ENCODE measurements around the gene SLC25A12. TPM values are rescaled to one million over a fixed set of nuclear protein-coding genes. Genes with fewer than 3 reads are reported as not detected.

Gene SLC25A12
- total and polyA plus RNA-seq, 2 donors (not counting 1 experiment from before 2014, with no cell fraction given), result 10.0 to 21.0 TPM

DNA sequence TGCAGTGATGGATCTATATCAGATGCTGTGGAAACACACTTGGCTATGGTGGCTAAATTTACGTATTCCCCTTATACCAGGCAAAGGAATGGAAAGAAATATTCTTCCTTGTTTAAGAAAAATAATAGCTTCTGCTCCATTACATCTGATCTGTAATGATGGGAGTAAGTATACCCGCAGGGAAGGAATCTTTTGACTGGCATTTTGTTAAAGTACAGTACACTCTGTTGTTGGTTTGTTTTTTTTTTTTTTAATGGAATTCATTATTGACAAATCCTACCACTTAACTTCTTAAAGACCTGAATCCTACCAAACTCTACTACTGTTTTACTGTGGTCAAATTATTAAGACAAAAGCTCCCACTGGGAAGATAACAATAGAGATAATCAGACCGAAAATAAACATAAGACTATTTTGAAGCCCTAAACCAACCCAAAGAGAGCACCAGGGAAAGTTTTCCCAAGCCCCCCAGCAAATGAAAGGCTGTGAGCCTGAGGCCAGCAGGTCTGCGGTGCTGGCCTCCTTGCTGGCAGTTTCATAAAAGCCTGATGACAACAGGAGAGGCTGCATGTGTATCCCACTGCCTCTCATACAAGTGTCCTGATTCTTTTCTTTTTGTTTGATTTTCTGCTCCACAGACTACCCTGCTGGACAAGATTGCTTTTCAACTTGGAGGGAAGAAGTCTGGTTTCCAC lies 101.0 kb downstream of the SLC25A12 start:
- Histone ChIP-seq H3K4me2 (replicated peaks; ENCODE audit: low read depth, low read length, poor library complexity, severe bottlenecking) (no peak overlapping the region), H2AFZ (ENCODE audit: insufficient read depth, low read depth, low read length, poor library complexity, severe bottlenecking) (no peak overlapping the region), H3K27me3 (replicated peaks in 1 of 4; ENCODE audit: control extremely low read depth in 1 of 4, control insufficient read depth in 3 of 4, insufficient read depth in 4 of 4, low read length in 3 of 4) (no peaks in the 10 kb centered on the region), H3K36me3 (replicated peaks in 1 of 2; ENCODE audit: control extremely low read depth in 1 of 2, control insufficient read depth in 1 of 2, extremely low read depth in 1 of 2, insufficient read depth in 2 of 2, low read length in 1 of 2) (peaks cover 4 to 26% of the 10 kb centered on the region in 2 experiments), H3K9ac (ENCODE audit: low read length) (no peak overlapping the region), H3K9me3 (ENCODE audit: control extremely low read depth in 1 of 3, control insufficient read depth in 2 of 3, insufficient read depth in 1 of 3, low read length in 2 of 3) (no peaks in the 10 kb centered on the region), H3K79me2 (ENCODE audit: control insufficient read depth, insufficient read depth, low read length) (no peaks in the 10 kb centered on the region), H3K4me3 (ENCODE audit: control extremely low read depth in 1 of 5, extremely low read depth in 1 of 5, insufficient read depth in 1 of 5, low read depth in 2 of 5, low read length in 4 of 5) (no peak overlapping the region), H4K20me1 (ENCODE audit: control insufficient read depth, insufficient read depth, low read length, poor library complexity, severe bottlenecking) (no peaks in the 10 kb centered on the region), H3K4me1 (ENCODE audit: control insufficient read depth in 2 of 2, insufficient read depth in 2 of 2, low read length in 2 of 2) (no peaks in the 10 kb centered on the region), H3K27ac (ENCODE audit: low read length in 2 of 2) (no peak overlapping the region)
- POLR2A ChIA-PET, result no interaction called here
- no peak overlapping the region for H3K4me3 Mint-ChIP-seq
- no peak for ATAC-seq (ENCODE audit: low read depth)
- no peak for DNase-seq
- intact Hi-C loops (cut with micrococcal nuclease), result no loop called here
- 89% methylated on average over 1 of the region's 4 CpGs for WGBS (ENCODE audit: insufficient coverage)
- H3K27me3 Mint-ChIP-seq, result no peaks in the 10 kb centered on the region
- peaks cover 3% of the 10 kb centered on the region for H3K4me1 Mint-ChIP-seq
- CTCF ChIA-PET, result no interaction called here
- H3K9me3 Mint-ChIP-seq (ENCODE audit: insufficient read depth), result no peaks in the 10 kb centered on the region
- TF ChIP-seq EZH2 (IDR thresholded peaks at IDR 0.05; ENCODE audit: borderline replicate concordance, insufficient read depth, low read depth, low read length, poor library complexity, severe bottlenecking), result no peak
- TF ChIP-seq, protein P1, sequence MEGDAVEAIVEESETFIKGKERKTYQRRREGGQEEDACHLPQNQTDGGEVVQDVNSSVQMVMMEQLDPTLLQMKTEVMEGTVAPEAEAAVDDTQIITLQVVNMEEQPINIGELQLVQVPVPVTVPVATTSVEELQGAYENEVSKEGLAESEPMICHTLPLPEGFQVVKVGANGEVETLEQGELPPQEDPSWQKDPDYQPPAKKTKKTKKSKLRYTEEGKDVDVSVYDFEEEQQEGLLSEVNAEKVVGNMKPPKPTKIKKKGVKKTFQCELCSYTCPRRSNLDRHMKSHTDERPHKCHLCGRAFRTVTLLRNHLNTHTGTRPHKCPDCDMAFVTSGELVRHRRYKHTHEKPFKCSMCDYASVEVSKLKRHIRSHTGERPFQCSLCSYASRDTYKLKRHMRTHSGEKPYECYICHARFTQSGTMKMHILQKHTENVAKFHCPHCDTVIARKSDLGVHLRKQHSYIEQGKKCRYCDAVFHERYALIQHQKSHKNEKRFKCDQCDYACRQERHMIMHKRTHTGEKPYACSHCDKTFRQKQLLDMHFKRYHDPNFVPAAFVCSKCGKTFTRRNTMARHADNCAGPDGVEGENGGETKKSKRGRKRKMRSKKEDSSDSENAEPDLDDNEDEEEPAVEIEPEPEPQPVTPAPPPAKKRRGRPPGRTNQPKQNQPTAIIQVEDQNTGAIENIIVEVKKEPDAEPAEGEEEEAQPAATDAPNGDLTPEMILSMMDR (IDR thresholded peaks at IDR 0.05), result no peak
- no peak overlapping the region for H3K27ac Mint-ChIP-seq

DNA sequence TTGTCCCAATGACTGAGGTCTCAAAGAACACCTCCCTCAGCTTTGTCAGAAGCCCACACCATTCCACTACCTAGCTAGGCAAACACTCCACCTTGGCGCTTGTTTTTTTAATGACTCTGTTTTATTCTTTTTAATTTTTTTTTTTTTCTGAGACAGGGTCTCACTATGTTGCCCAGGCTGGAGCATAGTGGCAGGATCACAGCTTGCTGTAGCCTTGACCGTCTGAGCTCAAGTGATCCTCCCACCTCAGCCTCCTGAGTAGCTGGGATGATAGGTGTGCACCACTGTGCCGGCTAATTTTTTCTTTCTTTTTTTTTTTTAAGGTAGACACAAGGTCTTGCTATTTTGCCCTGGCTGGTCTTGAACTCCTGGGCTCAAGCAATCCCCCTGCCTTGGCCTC lies 101.9 kb downstream of the SLC25A12 start:
- Histone ChIP-seq H3K9ac (ENCODE audit: low read length) (no peak overlapping the region), H3K4me3 (ENCODE audit: control extremely low read depth in 1 of 5, extremely low read depth in 1 of 5, insufficient read depth in 1 of 5, low read depth in 2 of 5, low read length in 4 of 5) (no peak overlapping the region), H4K20me1 (ENCODE audit: control insufficient read depth, insufficient read depth, low read length, poor library complexity, severe bottlenecking) (no peaks in the 10 kb centered on the region), H3K4me1 (ENCODE audit: control insufficient read depth in 2 of 2, insufficient read depth in 2 of 2, low read length in 2 of 2) (no peaks in the 10 kb centered on the region), H2AFZ (ENCODE audit: insufficient read depth, low read depth, low read length, poor library complexity, severe bottlenecking) (no peak overlapping the region), H3K79me2 (ENCODE audit: control insufficient read depth, insufficient read depth, low read length) (no peaks in the 10 kb centered on the region), H3K9me3 (ENCODE audit: control extremely low read depth in 1 of 3, control insufficient read depth in 2 of 3, insufficient read depth in 1 of 3, low read length in 2 of 3) (no peaks in the 10 kb centered on the region), H3K36me3 (replicated peaks in 1 of 2; ENCODE audit: control extremely low read depth in 1 of 2, control insufficient read depth in 1 of 2, extremely low read depth in 1 of 2, insufficient read depth in 2 of 2, low read length in 1 of 2) (peaks cover 4 to 33% of the 10 kb centered on the region in 2 experiments), H3K27ac (ENCODE audit: low read length in 2 of 2) (no peak overlapping the region), H3K27me3 (replicated peaks in 1 of 4; ENCODE audit: control extremely low read depth in 1 of 4, control insufficient read depth in 3 of 4, insufficient read depth in 4 of 4, low read length in 3 of 4) (no peaks in the 10 kb centered on the region), H3K4me2 (replicated peaks; ENCODE audit: low read depth, low read length, poor library complexity, severe bottlenecking) (no peak overlapping the region)
- Mint-ChIP-seq H3K4me3 (no peak overlapping the region), H3K9me3 (ENCODE audit: insufficient read depth) (no peaks in the 10 kb centered on the region), H3K4me1 (peaks cover 3% of the 10 kb centered on the region), H3K27ac (no peak overlapping the region), H3K27me3 (no peaks in the 10 kb centered on the region)
- WGBS (ENCODE audit: insufficient coverage), result 100% methylated on average over 1 of the region's 3 CpGs
- TF ChIP-seq EZH2 (IDR thresholded peaks at IDR 0.05; ENCODE audit: borderline replicate concordance, insufficient read depth, low read depth, low read length, poor library complexity, severe bottlenecking), result no peak
- TF ChIP-seq, protein P1 (IDR thresholded peaks at IDR 0.05), result no peak
- ATAC-seq (ENCODE audit: low read depth) (no peak), DNase-seq (no peak)
- intact Hi-C loops (cut with micrococcal nuclease), result no loop called here
- ChIA-PET CTCF (interaction anchor here (1.1 kb wide), 1 partner anchor 19 kb away, joined by 4 read pairs; no protein-coding TSS in a partner anchor), POLR2A (no interaction called here)
